Measurements from ENCODE around the gene KIF16B.
"Not testable (repeated sequence)": the region's sequence is repeated elsewhere in the genome, so short reads cannot be mapped to it uniquely, and the experiment has no call there.

The KIF16B gene

GRCh38 chr20:16601047-16601446 is 27.8 kb upstream of the KIF16B start:
- no peak for TF ChIP-seq ZNF747 (tag by site-specific recombination; IDR thresholded peaks at IDR 0.05)
- TF ChIP-seq, protein P1, sequence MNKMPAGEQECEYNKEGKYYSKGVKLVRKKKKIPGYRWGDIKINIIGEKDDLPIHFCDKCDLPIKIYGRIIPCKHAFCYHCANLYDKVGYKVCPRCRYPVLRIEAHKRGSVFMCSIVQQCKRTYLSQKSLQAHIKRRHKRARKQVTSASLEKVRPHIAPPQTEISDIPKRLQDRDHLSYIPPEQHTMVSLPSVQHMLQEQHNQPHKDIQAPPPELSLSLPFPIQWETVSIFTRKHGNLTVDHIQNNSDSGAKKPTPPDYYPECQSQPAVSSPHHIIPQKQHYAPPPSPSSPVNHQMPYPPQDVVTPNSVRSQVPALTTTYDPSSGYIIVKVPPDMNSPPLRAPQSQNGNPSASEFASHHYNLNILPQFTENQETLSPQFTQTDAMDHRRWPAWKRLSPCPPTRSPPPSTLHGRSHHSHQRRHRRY (tag by site-specific recombination; IDR thresholded peaks at IDR 0.05): no peak
- TF ChIP-seq ZNF791 (tag by site-specific recombination; IDR thresholded peaks at IDR 0.05): no peak
- TF ChIP-seq ZBTB1 (tag by site-specific recombination; IDR thresholded peaks at IDR 0.05): no peak
- TF ChIP-seq, protein P2, sequence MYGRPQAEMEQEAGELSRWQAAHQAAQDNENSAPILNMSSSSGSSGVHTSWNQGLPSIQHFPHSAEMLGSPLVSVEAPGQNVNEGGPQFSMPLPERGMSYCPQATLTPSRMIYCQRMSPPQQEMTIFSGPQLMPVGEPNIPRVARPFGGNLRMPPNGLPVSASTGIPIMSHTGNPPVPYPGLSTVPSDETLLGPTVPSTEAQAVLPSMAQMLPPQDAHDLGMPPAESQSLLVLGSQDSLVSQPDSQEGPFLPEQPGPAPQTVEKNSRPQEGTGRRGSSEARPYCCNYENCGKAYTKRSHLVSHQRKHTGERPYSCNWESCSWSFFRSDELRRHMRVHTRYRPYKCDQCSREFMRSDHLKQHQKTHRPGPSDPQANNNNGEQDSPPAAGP (tag by site-specific recombination; IDR thresholded peaks at IDR 0.05): no peak
- no peak for TF ChIP-seq PATZ1 (tag by site-specific recombination; IDR thresholded peaks at IDR 0.05)
- TF ChIP-seq ZNF76 (tag by site-specific recombination; IDR thresholded peaks at IDR 0.05; ENCODE audit: borderline replicate concordance, low read depth): no peak
- TF ChIP-seq HOXA7 (CRISPR knock-in tag; IDR thresholded peaks at IDR 0.05; ENCODE audit: borderline replicate concordance): no peak
- TF ChIP-seq PRDM10 (tag by site-specific recombination; IDR thresholded peaks at IDR 0.05): no peak
- TF ChIP-seq SP2 (tag by site-specific recombination; IDR thresholded peaks at IDR 0.05): no peak
- no peaks in the 10 kb centered on the region for H3K36me3 ChIP-seq (ENCODE audit: control insufficient read depth in 2 of 2, insufficient read depth in 1 of 2, low read length in 2 of 2)
- H3K9me3 ChIP-seq (ENCODE audit: control insufficient read depth, insufficient read depth, low read depth, low read length): no peaks in the 10 kb centered on the region
- H3K4me3 ChIP-seq (ENCODE audit: low read depth, low read length): no peak overlapping the region
- ChIA-PET CTCF (no interaction called here), POLR2A (no interaction called here)
- no peak overlapping the region for H3K27ac ChIP-seq (ENCODE audit: extremely low read depth, low read depth, low read length)
- no peaks in the 10 kb centered on the region for H3K4me1 ChIP-seq (ENCODE audit: control insufficient read depth, insufficient read depth, low read length)

DNA sequence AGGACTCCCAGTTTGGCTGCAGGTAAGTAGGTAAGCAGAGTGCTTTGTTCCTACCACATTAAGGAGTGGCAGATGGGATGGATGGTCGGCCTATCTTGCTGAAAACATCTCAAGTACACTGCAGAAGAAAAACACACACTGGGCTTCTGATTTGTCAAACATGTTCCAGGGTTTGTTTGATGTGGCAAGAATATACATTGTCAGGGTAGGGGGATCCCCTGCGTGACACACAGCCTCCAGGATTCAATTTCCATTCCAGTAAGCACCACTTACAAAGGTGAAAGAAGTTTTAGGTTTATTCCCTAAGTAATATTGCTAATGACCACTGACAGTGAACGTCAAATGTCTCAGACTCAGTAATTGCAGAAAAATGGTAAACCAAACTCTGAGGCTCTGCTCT is 26.0 kb upstream of the KIF16B start:
- H3K36me3 ChIP-seq (ENCODE audit: control insufficient read depth in 2 of 2, insufficient read depth in 1 of 2, low read length in 2 of 2): no peaks in the 10 kb centered on the region
- H3K4me1 ChIP-seq (ENCODE audit: control insufficient read depth, insufficient read depth, low read length): no peaks in the 10 kb centered on the region
- no peak overlapping the region for H3K4me3 ChIP-seq (ENCODE audit: low read depth, low read length)
- H3K27ac ChIP-seq (ENCODE audit: extremely low read depth, low read depth, low read length): no peak overlapping the region
- ChIA-PET POLR2A (no interaction called here), CTCF (no interaction called here)
- TF ChIP-seq ZNF324 (tag by site-specific recombination; IDR thresholded peaks at IDR 0.05) (no peak), ZBTB20 (tag by site-specific recombination; IDR thresholded peaks at IDR 0.05) (no peak)
- no peaks in the 10 kb centered on the region for H3K9me3 ChIP-seq (ENCODE audit: control insufficient read depth, insufficient read depth, low read depth, low read length)

DNA sequence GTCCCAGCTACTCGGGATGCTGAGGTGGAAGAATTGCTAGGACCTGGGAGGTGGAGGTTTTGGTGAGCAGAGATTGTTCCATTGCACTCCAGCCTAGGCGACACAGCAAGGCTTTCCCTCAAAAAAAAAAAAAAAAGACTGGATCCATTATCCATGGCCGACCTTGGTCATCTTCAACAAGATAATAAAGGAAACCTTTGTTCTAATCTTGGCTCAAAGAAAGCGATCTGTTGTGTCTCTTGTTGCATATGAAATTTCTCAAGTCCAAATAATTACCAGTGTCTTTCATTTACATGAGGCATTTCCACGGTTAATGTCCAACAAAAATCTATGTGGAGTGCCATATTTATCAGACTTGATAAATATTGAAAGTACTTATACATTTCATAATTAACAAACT is 23.7 kb upstream of the KIF16B start:
- POLR2A ChIA-PET: no interaction called here
- Histone ChIP-seq H3K4me1 (ENCODE audit: control insufficient read depth, insufficient read depth, low read length) (no peaks in the 10 kb centered on the region), H3K4me3 (ENCODE audit: low read depth, low read length) (no peak overlapping the region), H3K27ac (ENCODE audit: extremely low read depth, low read depth, low read length) (no peak overlapping the region), H3K9me3 (ENCODE audit: control insufficient read depth, insufficient read depth, low read depth, low read length) (no peaks in the 10 kb centered on the region), H3K36me3 (ENCODE audit: control insufficient read depth in 2 of 2, insufficient read depth in 1 of 2, low read length in 2 of 2) (no peaks in the 10 kb centered on the region)
- CTCF ChIA-PET: no interaction called here
- TF ChIP-seq REPIN1 (tag by site-specific recombination; IDR thresholded peaks at IDR 0.05; ENCODE audit: low read depth): no peak
- TF ChIP-seq ZBTB21 (tag by site-specific recombination; IDR thresholded peaks at IDR 0.05): no peak

- CTCF ChIA-PET; POLR2A ChIA-PET; H3K27ac ChIP-seq (ENCODE audit: extremely low read depth, low read depth, low read length); H3K4me3 ChIP-seq (ENCODE audit: low read depth, low read length); H3K4me1 ChIP-seq (ENCODE audit: control insufficient read depth, insufficient read depth, low read length); H3K9me3 ChIP-seq (ENCODE audit: control insufficient read depth, insufficient read depth, low read depth, low read length); H3K36me3 ChIP-seq (ENCODE audit: control insufficient read depth in 2 of 2, insufficient read depth in 1 of 2, low read length in 2 of 2): not testable (repeated sequence)
Measured at GRCh38 chr20:16596404-16596803, 23.2 kb upstream of the KIF16B start.

Measured in HEK293 (cell line).